HepG2 (cell line): ENCODE data around the gene DHH. TPM values are rescaled to one million over a fixed set of nuclear protein-coding genes. Genes with fewer than 3 reads are reported as not detected.

Experiments used
- BCL6 ChIP-seq: IDR thresholded peaks from 2 replicates; pipeline ENCODE4 v1.6.1; 2016; ENCODE audit warnings: missing genetic modification reagents, missing compliant biosample characterization
- DMAP1 ChIP-seq: IDR thresholded peaks from 2 replicates; pipeline ENCODE4 v1.6.1; 2016
- DNMT3B ChIP-seq: conservative IDR thresholded peaks from 2 replicates; pipeline ENCODE4 v1.6.1; 2016; ENCODE audit warnings: missing biosample characterization, control low read depth
- GATAD1 ChIP-seq: IDR thresholded peaks from 2 replicates; pipeline ENCODE4 v1.6.1; 2016; ENCODE audit warnings: missing genetic modification reagents, missing compliant biosample characterization
- HOXA5 ChIP-seq: sonication (generic); formaldehyde crosslinking; IDR thresholded peaks from 2 replicates; pipeline ENCODE4 v1.4.0; 2020; ENCODE audit warnings: missing genetic modification reagents
- KDM5B ChIP-seq: sonication (generic); formaldehyde crosslinking; IDR thresholded peaks from 2 replicates; pipeline ENCODE4 v1.4.0; 2020; ENCODE audit warnings: missing genetic modification reagents, mild to moderate bottlenecking, borderline replicate concordance
- LCORL ChIP-seq, 2 experiments: fragments of 450-650 bp in 1 of 2; sonication (generic) in 1 of 2; formaldehyde crosslinking in 1 of 2; IDR thresholded peaks; 2 replicates each; pipeline versions ENCODE4 v1.5.0 to v1.6.1; 2017 to 2020; ENCODE audit warnings: antibody characterized with exemption in 1 of 2, missing genetic modification reagents in 1 of 2
- PBX3 ChIP-seq: sonication (generic); formaldehyde crosslinking; IDR thresholded peaks from 2 replicates; pipeline ENCODE4 v1.8.1; 2023; ENCODE audit warnings: missing genetic modification reagents, inconsistent platforms, borderline replicate concordance
- POLR2A ChIP-seq, 2 experiments: IDR thresholded peaks; 2 replicates each; pipeline ENCODE4 v1.6.1; 2011; ENCODE audit warnings: low read depth in 2 of 2, low read length in 2 of 2, mild to moderate bottlenecking in 1 of 2, moderate library complexity in 1 of 2; ENCODE audit not compliant: insufficient read depth in 1 of 2
- SP5 ChIP-seq: IDR thresholded peaks from 2 replicates; pipeline ENCODE4 v1.6.1; 2016; ENCODE audit warnings: low read depth, borderline replicate concordance
- TFAP4 ChIP-seq: sonication (generic); IDR thresholded peaks from 2 replicates; pipeline ENCODE4 v1.6.1; 2016; ENCODE audit warnings: low read depth, borderline replicate concordance
- ZBTB10 ChIP-seq: sonication (generic); formaldehyde crosslinking; IDR thresholded peaks from 2 replicates; pipeline ENCODE4 v1.4.0; 2020; ENCODE audit warnings: missing genetic modification reagents, borderline replicate concordance
- ZKSCAN8 ChIP-seq: IDR thresholded peaks from 2 replicates; pipeline ENCODE4 v1.6.1; 2016; ENCODE audit warnings: borderline replicate concordance, missing genetic modification reagents, missing compliant biosample characterization
- ZNF143 ChIP-seq: sonication (generic); formaldehyde crosslinking; IDR thresholded peaks from 2 replicates; pipeline ENCODE4 v1.4.0; 2020; ENCODE audit warnings: missing genetic modification reagents
- ZNF446 ChIP-seq: sonication (generic); formaldehyde crosslinking; IDR thresholded peaks from 2 replicates; pipeline ENCODE4 v1.5.0; 2020; ENCODE audit warnings: mild to moderate bottlenecking, missing genetic modification reagents
- ZNF543 ChIP-seq: sonication (generic); formaldehyde crosslinking; IDR thresholded peaks from 2 replicates; pipeline ENCODE4 v1.4.0; 2020; ENCODE audit warnings: mild to moderate bottlenecking, missing genetic modification reagents
- ZNF790 ChIP-seq: sonication (generic); formaldehyde crosslinking; IDR thresholded peaks from 2 replicates; pipeline ENCODE4 v1.8.0; 2022; ENCODE audit warnings: missing genetic modification reagents, mild to moderate bottlenecking, borderline replicate concordance
- ZNF883 ChIP-seq: sonication (generic); formaldehyde crosslinking; IDR thresholded peaks from 2 replicates; pipeline ENCODE4 v1.5.1; 2020; ENCODE audit warnings: mild to moderate bottlenecking, missing genetic modification reagents; ENCODE audit errors: not compliant biosample characterization
- polyA plus RNA-seq, 8 experiments: library from polyadenylated mRNA; depleted of rRNA in 3 of 8; stranded (reverse) in 7 of 8; unstranded in 1 of 8; fragments of >200 nt; fragmentation: Illumina TruSeq in 4 of 8; extraction: Trizol in 4 of 8; gene quantifications; 2 replicates each; pipeline versions ENCODE4 v1.2.1 to v1.2.3, GENCODE V29; 2011 to 2016; ENCODE audit warnings: low read depth in 4 of 8, missing spikeins in 1 of 8, mixed read lengths in 1 of 8; ENCODE audit not compliant: insufficient read depth in 1 of 8
- total RNA-seq, 5 experiments: library from RNA; depleted of rRNA; stranded (reverse); fragments of >200 nt; fragmentation: Illumina TruSeq; extraction: Trizol; gene quantifications; 2 replicates each; pipeline ENCODE4 v1.2.3, GENCODE V29; 2016; ENCODE audit warnings: low read depth in 1 of 5
- TF ChIP-seq, protein P1 (sequence below): sonication (generic); formaldehyde crosslinking; IDR thresholded peaks from 2 replicates; pipeline ENCODE4 v1.5.1; 2020; ENCODE audit warnings: missing genetic modification reagents, mild to moderate bottlenecking, borderline replicate concordance
- TF ChIP-seq, protein P2 (sequence below): sonication (generic); formaldehyde crosslinking; IDR thresholded peaks from 2 replicates; pipeline ENCODE4 v1.4.0; 2020; ENCODE audit warnings: mild to moderate bottlenecking, missing genetic modification reagents, borderline replicate concordance
- TF ChIP-seq, protein P3 (sequence below): sonication (generic); formaldehyde crosslinking; IDR thresholded peaks from 2 replicates; pipeline ENCODE4 v1.8.0; 2022; ENCODE audit warnings: mild to moderate bottlenecking, missing genetic modification reagents, borderline replicate concordance

The DHH gene
- total and polyA plus RNA-seq, 2 of the 13 experiments (the other 11 are each of a cell fraction or from before 2014, with no cell fraction given), result not detected

DNA sequence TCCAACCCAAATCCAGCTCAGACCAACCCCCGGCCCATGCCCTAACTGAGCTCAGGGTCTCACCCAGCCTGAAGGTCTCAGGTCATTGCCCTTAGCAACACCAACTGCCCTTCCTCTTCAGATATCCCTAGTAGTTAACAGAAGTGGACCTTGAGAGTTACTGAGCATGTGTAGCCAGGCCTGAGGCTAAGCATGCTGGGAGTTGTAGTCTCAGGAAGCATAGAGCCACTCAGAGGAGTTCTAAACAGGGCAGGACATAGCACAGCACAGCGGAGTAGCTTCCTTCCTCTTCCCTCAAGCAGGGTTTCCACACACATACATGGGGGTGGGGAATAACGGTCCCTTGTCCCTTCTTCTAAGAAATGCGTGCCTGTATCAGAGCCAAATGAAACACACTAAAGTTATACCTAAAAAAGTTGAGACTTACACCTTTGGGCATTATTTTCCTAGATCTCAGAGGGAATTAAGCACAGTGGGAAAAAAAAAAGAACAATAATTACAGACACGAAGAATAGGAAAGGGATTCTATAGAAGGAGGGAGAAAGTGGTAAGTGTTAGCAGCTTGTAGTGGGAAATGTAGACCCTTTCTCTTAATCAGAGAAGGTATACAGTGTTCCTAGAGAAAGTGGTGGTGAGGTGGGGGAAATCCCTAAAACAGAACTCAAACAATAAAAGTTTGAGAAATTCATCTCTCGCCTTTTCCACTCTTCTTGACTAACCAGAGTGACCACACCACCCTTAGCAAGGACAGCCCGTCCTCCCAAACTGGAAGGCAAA, 38.4 kb downstream of the DHH start (continued):
- TF ChIP-seq, protein P1, sequence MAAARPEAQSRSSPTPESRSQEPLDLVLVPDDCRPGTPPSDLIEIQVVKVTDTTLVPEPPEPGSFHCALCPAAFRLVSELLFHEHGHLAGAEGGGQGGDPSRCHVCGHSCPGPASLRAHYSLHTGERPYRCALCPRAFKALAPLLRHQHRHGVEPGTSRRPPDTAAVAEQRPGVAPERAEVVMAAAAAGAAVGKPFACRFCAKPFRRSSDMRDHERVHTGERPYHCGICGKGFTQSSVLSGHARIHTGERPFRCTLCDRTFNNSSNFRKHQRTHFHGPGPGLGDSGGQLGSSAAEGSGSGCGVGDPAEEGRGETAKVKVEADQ (CRISPR knock-in tag), result no peak
- TF ChIP-seq BCL6 (no peak), KDM5B (CRISPR knock-in tag) (no peak), POLR2A (IDR thresholded peaks at IDR 0.05; ENCODE audit: insufficient read depth in 1 of 2, low read depth in 2 of 2, low read length in 2 of 2) (no peak), TFAP4 (no peak), LCORL (IDR thresholded peaks at IDR 0.05) (no peak), LCORL (CRISPR knock-in tag; IDR thresholded peaks at IDR 0.05) (no peak), DNMT3B (CRISPR knock-in tag) (no peak), ZKSCAN8 (CRISPR knock-in tag) (no peak), PBX3 (no peak), ZNF883 (CRISPR knock-in tag) (no peak), GATAD1 (CRISPR knock-in tag) (peak; percentile 22; the same call in 1 of the 2 replicates), SP5 (CRISPR knock-in tag) (no peak), ZNF446 (CRISPR knock-in tag) (no peak), ZBTB10 (CRISPR knock-in tag) (no peak), DMAP1 (no peak), ZNF543 (CRISPR knock-in tag) (no peak), ZNF143 (peak; percentile 93), ZNF790 (CRISPR knock-in tag) (no peak), HOXA5 (no peak)
- TF ChIP-seq, protein P2, sequence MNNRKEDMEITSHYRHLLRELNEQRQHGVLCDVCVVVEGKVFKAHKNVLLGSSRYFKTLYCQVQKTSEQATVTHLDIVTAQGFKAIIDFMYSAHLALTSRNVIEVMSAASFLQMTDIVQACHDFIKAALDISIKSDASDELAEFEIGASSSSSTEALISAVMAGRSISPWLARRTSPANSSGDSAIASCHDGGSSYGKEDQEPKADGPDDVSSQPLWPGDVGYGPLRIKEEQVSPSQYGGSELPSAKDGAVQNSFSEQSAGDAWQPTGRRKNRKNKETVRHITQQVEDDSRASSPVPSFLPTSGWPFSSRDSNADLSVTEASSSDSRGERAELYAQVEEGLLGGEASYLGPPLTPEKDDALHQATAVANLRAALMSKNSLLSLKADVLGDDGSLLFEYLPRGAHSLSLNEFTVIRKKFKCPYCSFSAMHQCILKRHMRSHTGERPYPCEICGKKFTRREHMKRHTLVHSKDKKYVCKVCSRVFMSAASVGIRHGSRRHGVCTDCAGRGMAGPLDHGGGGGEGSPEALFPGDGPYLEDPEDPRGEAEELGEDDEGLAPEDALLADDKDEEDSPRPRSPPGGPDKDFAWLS, result no peak
- TF ChIP-seq, protein P3, sequence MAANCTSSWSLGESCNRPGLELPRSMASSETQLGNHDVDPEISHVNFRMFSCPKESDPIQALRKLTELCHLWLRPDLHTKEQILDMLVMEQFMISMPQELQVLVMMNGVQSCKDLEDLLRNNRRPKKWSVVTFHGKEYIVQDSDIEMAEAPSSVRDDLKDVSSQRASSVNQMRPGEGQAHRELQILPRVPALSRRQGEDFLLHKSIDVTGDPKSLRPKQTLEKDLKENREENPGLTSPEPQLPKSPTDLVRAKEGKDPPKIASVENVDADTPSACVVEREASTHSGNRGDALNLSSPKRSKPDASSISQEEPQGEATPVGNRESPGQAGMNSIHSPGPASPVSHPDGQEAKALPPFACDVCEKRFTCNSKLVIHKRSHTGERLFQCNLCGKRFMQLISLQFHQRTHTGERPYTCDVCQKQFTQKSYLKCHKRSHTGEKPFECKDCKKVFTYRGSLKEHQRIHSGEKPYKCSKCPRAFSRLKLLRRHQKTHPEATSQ (CRISPR knock-in tag), result no peak
